Gastrocnemius medialis (tissue), 4 donors: ENCODE measurements around the gene C17orf75. TPM values are rescaled to one million over a fixed set of nuclear protein-coding genes. Genes with fewer than 3 reads are reported as not detected.
A peak's percentile ranks its signal among the peaks of the same experiment; 100 is the strongest.

Experiments used
- ATAC-seq, 2 donors: fragments of 150-250 bp; one replicate each; pipeline ENCODE4 v1.9.1; 2016
- DNase-seq, 2 donors: peaks; one replicate each; pipeline ENCODE4 v3.0.0-alpha.2; 2019
- H3K27ac ChIP-seq, 4 donors: fragments of 200-600 bp; sonication (generic); 1 replicate in 1 of 4; 2 replicates in 3 of 4; pipeline ENCODE4 v1.5.1; 2016 to 2018; ENCODE audit warnings: mild to moderate bottlenecking in 2 of 4, moderate library complexity in 1 of 4
- H3K27me3 ChIP-seq, 3 donors: fragments of 200-600 bp; sonication (generic) in 2 of 3; 1 replicate in 1 of 3; 2 replicates in 2 of 3; pipeline versions ENCODE4 v1.5.1 to v1.6.0; 2016 to 2019; ENCODE audit warnings: mild to moderate bottlenecking in 1 of 3, moderate library complexity in 1 of 3
- H3K36me3 ChIP-seq, 2 donors: fragments of 200-600 bp; sonication (generic) in 1 of 2; one replicate each; pipeline ENCODE4 v1.5.1; 2017 to 2018
- H3K4me1 ChIP-seq, 2 donors: fragments of 200-600 bp; sonication (generic) in 1 of 2; one replicate each; pipeline ENCODE4 v1.5.1; 2016 to 2017; ENCODE audit warnings: mild to moderate bottlenecking in 2 of 2
- H3K4me3 ChIP-seq, 4 donors: fragments of 200-600 bp; sonication (generic) in 3 of 4; 1 replicate in 1 of 4; 2 replicates in 3 of 4; pipeline ENCODE4 v1.5.1; 2016 to 2019; ENCODE audit warnings: mild to moderate bottlenecking in 2 of 4
- H3K9me3 ChIP-seq, 3 donors: fragments of 200-600 bp; sonication (generic) in 2 of 3; 1 replicate in 1 of 3; 2 replicates in 2 of 3; pipeline ENCODE4 v1.5.1; 2016 to 2019
- CTCF ChIP-seq, 5 experiments: fragments of 450-650 bp in 3 of 5; fragments of 200-600 bp in 2 of 5; sonication (generic) in 2 of 5; IDR thresholded peaks in 4 of 5; conservative IDR thresholded peaks in 1 of 5; 1 replicate in 4 of 5; 2 replicates in 1 of 5; pipeline ENCODE4 v1.5.1; 2016 to 2019; ENCODE audit warnings: antibody characterized with exemption in 5 of 5, mild to moderate bottlenecking in 3 of 5, moderate library complexity in 3 of 5
- POLR2A ChIP-seq, 2 donors: fragments of 450-650 bp; IDR thresholded peaks; one replicate each; pipeline ENCODE4 v1.6.1; 2017; ENCODE audit warnings: antibody characterized with exemption in 2 of 2, mild to moderate bottlenecking in 2 of 2, moderate library complexity in 2 of 2
- in situ Hi-C, 4 donors: fragments of 200-750 bp; cut with MboI; loops; one replicate each; pipeline versions ENCODE4 v1.15.0 to v1.8.0; 2017; ENCODE audit warnings: low sequenced_read_pairs in 4 of 4
- intact Hi-C: fragments of 100-400 bp; cut with DNase I; formaldehyde crosslinking; loops from one replicate; pipeline ENCODE4 v1.15.1; 2023; ENCODE audit warnings: low total_unique reads
- total RNA-seq, 4 donors: library from RNA; depleted of rRNA; stranded (reverse); fragments of >200 nt; gene quantifications; one replicate each; pipeline versions ENCODE4 v1.1.0 to v1.2.3, GENCODE V29; 2016

Gene C17orf75
- total RNA-seq, 4 donors from 2014 or later = 4.1 to 8.9 (median 7.7) TPM

GRCh38 chr17:32361270-32361669, 19.3 kb upstream of the C17orf75 start:
- peaks cover 0 to 85% of the 10 kb centered on the region in 2 donors for H3K36me3 ChIP-seq
- no peak for DNase-seq
- TF ChIP-seq POLR2A (IDR thresholded peaks at IDR 0.05) (no peak), CTCF (IDR thresholded peaks at IDR 0.05 in 4 of 5, conservative IDR thresholded peaks at IDR 0.05 in 1 of 5) (no peak)
- H3K9me3 ChIP-seq = no peaks in the 10 kb centered on the region
- H3K27me3 ChIP-seq = no peaks in the 10 kb centered on the region
- no peak overlapping the region for H3K4me3 ChIP-seq
- in situ Hi-C loops = loop anchor here in 1 of 4 donors (25.0 kb wide), 1 partner anchor 474 kb away; no protein-coding TSS in a partner anchor
- intact Hi-C loops = no loop called here
- peaks cover 7 to 10% of the 10 kb centered on the region in 2 donors for H3K4me1 ChIP-seq
- H3K27ac ChIP-seq = no peak overlapping the region
- ATAC-seq = no peak

GRCh38 chr17:32357615-32358014, 15.6 kb upstream of the C17orf75 start:
- H3K27me3 ChIP-seq = no peaks in the 10 kb centered on the region
- TF ChIP-seq CTCF (IDR thresholded peaks at IDR 0.05 in 4 of 5, conservative IDR thresholded peaks at IDR 0.05 in 1 of 5) = no peak
- TF ChIP-seq POLR2A (IDR thresholded peaks at IDR 0.05) = no peak
- ATAC-seq = no peak
- DNase-seq = no peak
- intact Hi-C loops = no loop called here
- in situ Hi-C loops = loop anchor here in 1 of 4 donors (25.0 kb wide), 1 partner anchor 470 kb away; no protein-coding TSS in a partner anchor
- H3K4me3 ChIP-seq = no peak overlapping the region
- H3K9me3 ChIP-seq = no peaks in the 10 kb centered on the region
- H3K36me3 ChIP-seq = peaks cover 0 to 74% of the 10 kb centered on the region in 2 donors
- no peak overlapping the region for H3K27ac ChIP-seq
- H3K4me1 ChIP-seq = peaks cover 41 to 46% of the 10 kb centered on the region in 2 donors

GRCh38 chr17:32356750-32357149, 14.8 kb upstream of the C17orf75 start:
- Histone ChIP-seq H3K4me1 (peaks cover 49 to 55% of the 10 kb centered on the region in 2 donors), H3K9me3 (no peaks in the 10 kb centered on the region), H3K36me3 (peaks cover 0 to 71% of the 10 kb centered on the region in 2 donors), H3K4me3 (no peak overlapping the region), H3K27ac (peak overlapping the region in 1 of 4 donors; percentile 70), H3K27me3 (no peaks in the 10 kb centered on the region)
- DNase-seq = no peak
- in situ Hi-C loops = loop anchor here in 1 of 4 donors (25.0 kb wide), 1 partner anchor 469 kb away; no protein-coding TSS in a partner anchor
- intact Hi-C loops = no loop called here
- no peak for ATAC-seq
- no peak for TF ChIP-seq POLR2A (IDR thresholded peaks at IDR 0.05)
- TF ChIP-seq CTCF (IDR thresholded peaks at IDR 0.05 in 4 of 5, conservative IDR thresholded peaks at IDR 0.05 in 1 of 5) = no peak

GRCh38 chr17:32356378-32356743, 14.4 kb upstream of the C17orf75 start:
- in situ Hi-C loops = loop anchor here in 1 of 4 donors (25.0 kb wide), 1 partner anchor 469 kb away; no protein-coding TSS in a partner anchor
- Histone ChIP-seq H3K4me1 (peaks cover 53 to 58% of the 10 kb centered on the region in 2 donors), H3K36me3 (peaks cover 0 to 69% of the 10 kb centered on the region in 2 donors), H3K4me3 (no peak overlapping the region), H3K9me3 (no peaks in the 10 kb centered on the region), H3K27me3 (no peaks in the 10 kb centered on the region), H3K27ac (peak overlapping the region in 1 of 4 donors; percentile 70)
- DNase-seq (no peak), ATAC-seq (no peak)
- TF ChIP-seq CTCF (IDR thresholded peaks at IDR 0.05 in 4 of 5, conservative IDR thresholded peaks at IDR 0.05 in 1 of 5) = no peak
- intact Hi-C loops = no loop called here
